HG02885 (cell line): Measurements from ENCODE around the gene RINT1.
A peak's percentile ranks its signal among the peaks of the same experiment; 100 is the strongest.
"Not testable (repeated sequence)": the region's sequence is repeated elsewhere in the genome, so short reads cannot be mapped to it uniquely, and the experiment has no call there.

Source experiments
- ATAC-seq: cut with Tn5 transposase; IDR thresholded peaks from one replicate; pipeline ENCODE4 v1.9.1; 2021; ENCODE audit warnings: mild to moderate bottlenecking; ENCODE audit not compliant: unreplicated experiment, poor library complexity

The RINT1 gene

GRCh38 chr7:105531792-105532671, at the start of gene RINT1:
Gene RINT1 (plus strand): TSS chr7:105532201. CDS start chr7:105532316, 115 bp downstream.
- ATAC-seq = peak; percentile 95

- no peak for ATAC-seq
Observed at GRCh38 chr7:105487579-105488571, 44.1 kb upstream of the RINT1 start.

- ATAC-seq = no peak
Observed at GRCh38 chr7:105489409-105489808, 42.6 kb upstream of the RINT1 start.

DNA sequence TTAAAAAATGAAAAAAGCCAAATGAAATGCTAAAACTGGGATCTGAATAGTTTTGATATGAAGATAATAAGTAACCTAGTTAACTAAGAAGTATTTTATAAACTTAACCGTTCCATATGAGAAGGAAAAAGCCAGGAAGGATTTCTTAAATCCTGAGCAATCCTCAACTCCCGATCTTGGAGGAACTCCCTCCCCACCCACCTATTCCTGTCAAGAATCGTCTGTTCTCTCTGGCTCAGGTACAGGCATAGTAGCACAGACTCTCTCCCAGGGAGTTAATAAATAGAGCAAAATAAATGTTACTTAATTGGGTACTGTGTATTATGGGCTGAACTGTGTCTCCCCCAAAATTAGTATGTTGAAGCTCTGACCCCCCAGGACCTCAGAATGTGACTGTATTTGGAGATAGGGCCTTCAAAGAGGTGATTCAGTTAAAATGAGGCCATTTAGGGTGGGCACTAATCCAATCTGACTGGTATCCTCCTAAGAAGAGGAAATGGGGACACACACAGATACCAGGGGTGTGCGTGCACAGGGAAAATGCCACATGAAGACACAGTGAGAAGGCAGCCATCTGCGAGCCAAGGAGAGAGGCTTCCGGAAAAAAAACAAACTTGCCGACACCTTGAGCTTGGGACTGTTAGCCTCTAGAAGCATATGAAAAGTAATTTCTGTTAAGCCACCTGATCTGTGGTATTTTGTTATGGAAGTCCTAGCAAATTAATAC, 38.6 kb upstream of the RINT1 start:
- no peak for ATAC-seq

- ATAC-seq = no peak
Observed at GRCh38 chr7:105493923-105494315, 38.1 kb upstream of the RINT1 start.

GRCh38 chr7:105496521-105496920, 35.5 kb upstream of the RINT1 start:
- ATAC-seq = no peak

GRCh38 chr7:105497016-105497415, 35.0 kb upstream of the RINT1 start:
- ATAC-seq = no peak

- ATAC-seq = no peak
Observed at GRCh38 chr7:105502173-105502572, 29.8 kb upstream of the RINT1 start.

- ATAC-seq = no peak
Observed at GRCh38 chr7:105512415-105512814, 19.6 kb upstream of the RINT1 start.

DNA sequence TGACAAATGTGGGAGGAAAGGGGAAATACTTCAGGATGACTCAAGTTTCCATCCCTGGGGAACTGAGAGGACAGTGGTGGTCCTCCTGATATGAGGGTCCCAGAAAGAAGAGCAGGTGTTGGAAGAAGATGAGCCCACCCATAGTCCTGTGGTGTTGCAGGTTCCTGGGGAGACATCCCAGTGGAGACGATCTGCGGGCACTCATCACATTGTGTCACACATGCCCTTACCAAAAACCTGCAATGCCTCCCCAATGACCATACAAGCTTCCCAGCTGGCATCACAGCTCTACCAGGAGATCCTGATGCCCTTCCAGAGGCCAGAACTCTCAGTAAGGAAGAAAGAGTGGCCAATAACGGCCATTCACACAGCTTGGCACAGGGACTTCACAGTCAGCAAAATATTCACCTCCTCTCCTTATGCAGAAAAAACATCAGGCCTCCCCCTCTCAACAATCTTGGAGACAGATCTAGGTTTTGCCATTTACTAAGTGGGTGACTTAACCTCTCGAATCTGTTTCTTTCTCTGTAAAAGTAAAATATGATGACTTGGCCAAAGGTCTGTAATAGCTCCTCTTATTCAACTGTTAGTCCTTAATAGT, 19.0 kb upstream of the RINT1 start:
- no peak for ATAC-seq

GRCh38 chr7:105515610-105516009, 16.4 kb upstream of the RINT1 start:
- not testable (repeated sequence) for ATAC-seq

- ATAC-seq = no peak
Observed at GRCh38 chr7:105519353-105519752, 12.6 kb upstream of the RINT1 start.

DNA sequence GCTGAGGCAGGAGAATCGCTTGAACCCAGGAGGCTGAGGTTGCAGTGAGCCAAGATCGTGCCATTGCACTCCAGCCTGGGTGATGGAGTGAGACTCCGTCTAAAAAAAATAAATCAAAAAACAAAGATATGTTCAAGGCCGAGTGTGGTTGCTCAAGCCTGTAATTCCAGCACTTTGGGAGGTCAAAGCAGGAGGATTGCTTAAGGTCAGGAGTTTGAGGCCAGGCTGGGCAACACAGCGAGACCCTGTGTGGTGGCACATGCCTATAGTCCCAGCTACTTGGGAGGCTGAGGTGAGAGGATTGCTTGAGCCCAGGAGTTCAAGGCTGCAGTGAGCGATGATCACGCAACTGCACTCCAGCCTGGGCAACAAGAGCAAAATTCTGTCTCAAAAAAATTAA, 11.4 kb upstream of the RINT1 start:
- not testable (repeated sequence) for ATAC-seq

GRCh38 chr7:105521027-105521716, 10.8 kb upstream of the RINT1 start:
- peak; percentile 52 for ATAC-seq

DNA sequence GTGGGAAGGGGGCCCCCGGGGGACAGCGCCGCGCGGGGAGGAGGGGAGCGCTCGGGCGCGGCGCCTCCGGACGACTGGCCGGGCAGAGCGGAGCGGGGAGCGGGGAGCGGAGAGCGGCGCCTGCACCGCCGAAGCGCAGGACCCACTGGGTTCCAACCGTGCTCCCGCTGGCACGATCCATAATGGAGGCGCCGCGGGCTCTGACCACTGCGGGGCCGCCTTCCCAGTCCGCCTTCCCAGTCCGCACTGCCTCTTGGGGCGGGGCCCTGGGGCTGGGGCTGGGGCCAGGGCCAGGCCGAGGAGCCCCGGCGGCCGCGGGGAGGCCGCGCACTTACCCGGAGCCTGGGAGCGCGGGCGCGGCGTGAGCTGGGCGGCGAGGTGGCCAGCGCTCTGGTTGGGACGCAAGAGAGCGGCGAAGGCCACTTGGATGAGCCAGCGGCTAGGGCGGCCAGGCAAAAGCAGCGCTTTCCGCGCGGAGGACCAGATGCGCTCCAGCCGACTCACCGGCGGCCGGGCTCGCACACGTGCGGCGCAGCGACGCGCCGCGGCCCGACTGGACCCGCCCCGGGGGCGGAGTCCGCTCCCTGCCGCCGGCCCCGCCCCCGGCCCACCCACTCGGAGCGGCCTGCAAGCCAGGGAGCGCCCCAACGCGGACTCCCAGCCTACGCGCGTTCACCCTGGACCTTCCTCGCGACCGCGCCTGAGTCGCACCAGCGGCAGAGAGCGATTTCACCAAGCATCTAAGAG, 10.1 kb upstream of the RINT1 start, which contains the start of gene PUS7:
Gene PUS7 (minus strand): TSS at position 555 of the 747 bp plus-strand sequence. CDS start 13,759 bp downstream, outside the sequence.
- ATAC-seq = peak; percentile 85

DNA sequence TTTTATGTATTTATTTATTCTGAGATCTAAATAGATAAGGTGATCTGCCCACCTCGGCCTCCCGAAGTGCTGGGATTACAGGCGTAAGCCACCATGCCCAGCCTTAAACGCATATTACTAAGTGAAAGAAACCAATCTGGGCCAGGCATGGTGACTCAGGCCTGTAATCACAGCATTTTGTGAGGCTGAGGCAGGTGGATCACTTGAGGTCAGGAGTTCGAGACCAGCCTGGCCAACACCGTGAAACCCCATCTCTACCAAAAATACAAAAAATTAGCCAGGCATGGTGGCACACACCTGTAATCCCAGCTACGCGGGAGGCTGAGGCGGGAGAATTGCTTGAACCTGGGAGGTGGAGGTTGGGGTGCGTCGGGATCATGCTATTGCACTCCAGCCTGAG, 7.6 kb upstream of the RINT1 start:
- ATAC-seq = not testable (repeated sequence)

GRCh38 chr7:105524840-105525239, 7.2 kb upstream of the RINT1 start:
- no peak for ATAC-seq

DNA sequence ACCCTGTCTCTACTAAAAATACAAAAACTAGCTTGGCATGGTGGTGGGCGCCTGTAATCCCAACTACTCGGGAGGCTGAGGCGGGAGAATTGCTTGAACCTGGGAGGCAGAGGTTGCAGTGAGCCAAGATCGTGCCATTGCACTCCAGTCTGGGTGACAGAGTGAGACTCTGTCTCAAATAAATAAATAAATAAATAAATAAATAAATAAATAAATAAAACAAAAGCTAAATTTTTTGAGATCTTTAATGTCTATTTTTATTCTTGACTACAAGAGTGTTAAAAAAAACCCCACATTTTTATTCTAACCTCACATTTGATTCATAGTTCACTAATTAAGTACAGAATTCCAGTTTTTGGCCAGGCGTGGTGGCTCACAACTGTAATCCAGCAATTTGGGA, 4.3 kb upstream of the RINT1 start:
- ATAC-seq = not testable (repeated sequence)
